Measurements from ENCODE around the gene KIRREL3. TPM values are rescaled to one million over a fixed set of nuclear protein-coding genes. Genes with fewer than 3 reads are reported as not detected.

The KIRREL3 gene
- total and polyA plus RNA-seq, 2 of the 4 experiments (the other 2 are of a cell fraction) = 10.9 to 15.9 TPM

GRCh38 chr11:126793596-126793995 lies 207.0 kb downstream of the KIRREL3 start:
- intact Hi-C loops (cut with micrococcal nuclease) (loop anchor here (5.0 to 10.0 kb wide), 3 partner anchors 169 to 201 kb away; no protein-coding TSS in a partner anchor), dilution Hi-C loops (cut with HindIII; ENCODE audit: low sequenced_read_pairs, unreplicated experiment) (no loop called here), in situ Hi-C loops (cut with MboI; ENCODE audit: low sequenced_read_pairs) (no loop called here)
- no peak overlapping the region for H2AFZ ChIP-seq (replicated peaks; ENCODE audit: low read length, poor library complexity)
- no peak overlapping the region for H3K4me3 ChIP-seq (ENCODE audit: insufficient read depth, low read depth, low read length)
- H2BK5ac ChIP-seq (ENCODE audit: low read depth, low read length, poor library complexity, severe bottlenecking) = no peak overlapping the region
- H3K9me1 ChIP-seq (ENCODE audit: insufficient read depth, low read length) = peaks cover 11% of the 10 kb centered on the region
- H3K36me3 ChIP-seq (ENCODE audit: control insufficient read depth, insufficient read depth, low read length) = no peaks in the 10 kb centered on the region
- peaks cover 5% of the 10 kb centered on the region for H3K4me1 ChIP-seq (ENCODE audit: control insufficient read depth, insufficient read depth, low read length)
- H4K5ac ChIP-seq (ENCODE audit: low read depth, low read length) = no peak overlapping the region
- H4K20me1 ChIP-seq (ENCODE audit: insufficient read depth, low read length) = 0 out of 2 replicates have a peak, but pooled peaks cover 3% of the 10 kb centered on the region
- no peaks in the 10 kb centered on the region for H3K27me3 ChIP-seq (ENCODE audit: control insufficient read depth, insufficient read depth, low read length)
- H4K91ac ChIP-seq (ENCODE audit: insufficient read depth, low read depth, low read length) = no peak overlapping the region
- ChIA-PET CTCF (no interaction called here), POLR2A (ENCODE audit: unreplicated experiment) (no interaction called here)
- H3K56ac ChIP-seq (ENCODE audit: extremely low read depth, insufficient read depth, low read length) = no peak overlapping the region
- no peak overlapping the region for H3K23ac ChIP-seq (ENCODE audit: low read depth, low read length)
- no peak overlapping the region for H3K14ac ChIP-seq (replicated peaks; ENCODE audit: low read depth, low read length)
- no peak overlapping the region for H3K9ac ChIP-seq (ENCODE audit: low read depth, low read length)
- no peaks in the 10 kb centered on the region for H3K9me3 ChIP-seq (ENCODE audit: control insufficient read depth, insufficient read depth, low read length)
- no peak overlapping the region for H3K4me2 ChIP-seq (ENCODE audit: low read depth, low read length)
- ATAC-seq (ENCODE audit: low read depth) (no peak), DNase-seq (no peak)
- H3K18ac ChIP-seq (ENCODE audit: low read depth, low read length) = no peak overlapping the region
- H2BK120ac ChIP-seq (ENCODE audit: low read depth, low read length) = no peak overlapping the region
- no peak overlapping the region for H2BK15ac ChIP-seq (ENCODE audit: low read depth, low read length)
- H3K4ac ChIP-seq (ENCODE audit: low read depth, low read length) = no peak overlapping the region
- H3K27ac ChIP-seq (ENCODE audit: insufficient read depth, low read length) = no peak overlapping the region
- H3K79me1 ChIP-seq (ENCODE audit: low read depth in 1 of 2, low read length in 2 of 2) = peaks cover 17 to 22% of the 10 kb centered on the region in 2 experiments
- no TSS peak for BruUV-seq (replicated peaks)
- no CpG with 5 or more reads among the region's 6 CpGs for WGBS, 2 experiments (ENCODE audit: extremely low coverage in 2 of 2, insufficient read length in 1 of 2)
- no peak overlapping the region for H2BK20ac ChIP-seq (ENCODE audit: low read depth, low read length)
- TF ChIP-seq RFX5 (IDR thresholded peaks at IDR 0.05; ENCODE audit: low read depth, low read length) (no peak), POLR2A (IDR thresholded peaks at IDR 0.05; ENCODE audit: low read depth, low read length) (no peak), FOS (IDR thresholded peaks at IDR 0.05; ENCODE audit: low read depth, low read length) (no peak), MAFK (IDR thresholded peaks at IDR 0.05; ENCODE audit: low read depth, low read length) (no peak), CTCF (conservative IDR thresholded peaks at IDR 0.05; ENCODE audit: low read depth, low read length) (no peak), BHLHE40 (IDR thresholded peaks at IDR 0.05; ENCODE audit: low read depth, low read length) (no peak)
- no peak overlapping the region for H4K8ac ChIP-seq (ENCODE audit: low read depth in 2 of 2, low read length in 2 of 2)
- H2AK9ac ChIP-seq (replicated peaks; ENCODE audit: low read depth, low read length, poor library complexity) = no peak overlapping the region
- no peak overlapping the region for H2AK5ac ChIP-seq (ENCODE audit: low read depth, low read length)

All from IMR-90 (cell line).